Astrocyte of the cerebellum (primary cell): ENCODE measurements around the gene ANKMY2.

Source experiments
- DNase-seq: peaks from one replicate; pipeline ENCODE4 v3.0.0-alpha.2; 2011; ENCODE audit warnings: low read depth
- H3K4me3 ChIP-seq: 2 replicates; pipeline ENCODE4 v1.5.1; 2011; ENCODE audit warnings: mild to moderate bottlenecking, low read depth, low read length, moderate library complexity
- CTCF ChIP-seq: IDR thresholded peaks from 2 replicates; pipeline ENCODE4 v1.5.1; 2012; ENCODE audit warnings: low read length, low read depth, moderate library complexity, mild to moderate bottlenecking; ENCODE audit errors: missing control alignments
- in situ Hi-C: cut with HindIII; loops from 2 replicates; pipeline ENCODE4 v1.10.0; 2017; ENCODE audit warnings: low sequenced_read_pairs

Gene ANKMY2

GRCh38 chr7:16645593-16646471 is at the start of gene ANKMY2, which contains the start of gene BZW2:
ANKMY2 (minus strand) TSS chr7:16645754; CDS start chr7:16645573, 181 bp downstream.
BZW2 (plus strand) TSS chr7:16646181; CDS start chr7:16665444, 19,263 bp downstream.
- in situ Hi-C loops = no loop called here
- H3K4me3 ChIP-seq = peak within 1 kb of the TSS; percentile 91
- TF ChIP-seq CTCF = no peak
- DNase-seq = peak; percentile 91

GRCh38 chr7:16694806-16695205 is 49.3 kb upstream of the ANKMY2 start:
- H3K4me3 ChIP-seq = no peak overlapping the region
- DNase-seq = no peak
- no peak for TF ChIP-seq CTCF
- in situ Hi-C loops = no loop called here

GRCh38 chr7:16693601-16694318 is 48.2 kb upstream of the ANKMY2 start:
- DNase-seq = no peak
- no peak overlapping the region for H3K4me3 ChIP-seq
- TF ChIP-seq CTCF = no peak
- in situ Hi-C loops = no loop called here

- in situ Hi-C loops = no loop called here
- no peak for TF ChIP-seq CTCF
- no peak for DNase-seq
- H3K4me3 ChIP-seq = no peak overlapping the region
Observed at GRCh38 chr7:16691241-16691640, 45.7 kb upstream of the ANKMY2 start.

- in situ Hi-C loops = no loop called here
- TF ChIP-seq CTCF = no peak
- H3K4me3 ChIP-seq = no peak overlapping the region
- DNase-seq = no peak
Observed at GRCh38 chr7:16688249-16688648, 42.7 kb upstream of the ANKMY2 start.

GRCh38 chr7:16685535-16685934 is 40.0 kb upstream of the ANKMY2 start:
- H3K4me3 ChIP-seq = no peak overlapping the region
- TF ChIP-seq CTCF = no peak
- DNase-seq = no peak
- in situ Hi-C loops = no loop called here
